ENCODE measurements around the gene GPC6.

DNA sequence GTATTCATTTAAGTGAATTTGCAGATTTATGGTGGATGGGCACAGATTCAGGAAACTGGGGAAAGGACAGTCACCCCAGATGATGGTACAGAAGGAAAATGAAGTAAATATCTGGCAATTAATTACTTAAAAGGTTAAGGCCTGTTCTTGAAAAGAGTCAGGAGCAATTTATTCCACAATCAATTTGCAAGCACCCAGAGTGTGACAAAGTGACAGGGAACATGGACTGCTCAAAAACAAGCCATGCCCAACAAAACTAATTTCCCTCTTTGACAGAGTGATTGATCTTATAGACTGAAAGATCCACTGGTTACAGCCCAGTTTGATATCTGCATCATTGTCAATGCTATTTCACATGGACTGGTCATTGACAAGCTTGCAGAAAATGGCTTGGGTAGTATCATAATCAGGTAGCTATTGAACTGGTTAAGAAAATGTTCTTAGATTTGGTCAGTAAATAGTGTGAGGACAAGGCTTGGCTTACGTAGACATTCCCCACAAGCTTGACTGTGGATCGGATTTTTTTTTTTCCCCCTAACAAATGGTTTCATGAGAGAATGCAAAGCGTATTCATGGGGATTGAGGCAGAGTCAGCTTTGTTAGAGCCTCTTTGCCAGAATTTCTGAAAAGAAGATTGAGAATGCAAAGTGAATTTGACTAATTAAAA, 584.6 kb downstream of the GPC6 start:
- TF ChIP-seq, protein P1, sequence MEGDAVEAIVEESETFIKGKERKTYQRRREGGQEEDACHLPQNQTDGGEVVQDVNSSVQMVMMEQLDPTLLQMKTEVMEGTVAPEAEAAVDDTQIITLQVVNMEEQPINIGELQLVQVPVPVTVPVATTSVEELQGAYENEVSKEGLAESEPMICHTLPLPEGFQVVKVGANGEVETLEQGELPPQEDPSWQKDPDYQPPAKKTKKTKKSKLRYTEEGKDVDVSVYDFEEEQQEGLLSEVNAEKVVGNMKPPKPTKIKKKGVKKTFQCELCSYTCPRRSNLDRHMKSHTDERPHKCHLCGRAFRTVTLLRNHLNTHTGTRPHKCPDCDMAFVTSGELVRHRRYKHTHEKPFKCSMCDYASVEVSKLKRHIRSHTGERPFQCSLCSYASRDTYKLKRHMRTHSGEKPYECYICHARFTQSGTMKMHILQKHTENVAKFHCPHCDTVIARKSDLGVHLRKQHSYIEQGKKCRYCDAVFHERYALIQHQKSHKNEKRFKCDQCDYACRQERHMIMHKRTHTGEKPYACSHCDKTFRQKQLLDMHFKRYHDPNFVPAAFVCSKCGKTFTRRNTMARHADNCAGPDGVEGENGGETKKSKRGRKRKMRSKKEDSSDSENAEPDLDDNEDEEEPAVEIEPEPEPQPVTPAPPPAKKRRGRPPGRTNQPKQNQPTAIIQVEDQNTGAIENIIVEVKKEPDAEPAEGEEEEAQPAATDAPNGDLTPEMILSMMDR (IDR thresholded peaks at IDR 0.05), result no peak
- TF ChIP-seq KDM1A (IDR thresholded peaks at IDR 0.05; ENCODE audit: low read depth), result no peak
- TF ChIP-seq CBX8 (IDR thresholded peaks at IDR 0.05), result no peak
- no peak for TF ChIP-seq CHD2 (IDR thresholded peaks at IDR 0.05; ENCODE audit: low read length, partially characterized antibody)
- no peak for TF ChIP-seq MAFK (IDR thresholded peaks at IDR 0.05; ENCODE audit: partially characterized antibody)
- TF ChIP-seq JUNB (IDR thresholded peaks at IDR 0.05), result no peak
- no peak for TF ChIP-seq POLR2A (IDR thresholded peaks at IDR 0.05; ENCODE audit: low read length)
- TF ChIP-seq SMC3 (IDR thresholded peaks at IDR 0.05), result no peak
- TF ChIP-seq, protein P2, sequence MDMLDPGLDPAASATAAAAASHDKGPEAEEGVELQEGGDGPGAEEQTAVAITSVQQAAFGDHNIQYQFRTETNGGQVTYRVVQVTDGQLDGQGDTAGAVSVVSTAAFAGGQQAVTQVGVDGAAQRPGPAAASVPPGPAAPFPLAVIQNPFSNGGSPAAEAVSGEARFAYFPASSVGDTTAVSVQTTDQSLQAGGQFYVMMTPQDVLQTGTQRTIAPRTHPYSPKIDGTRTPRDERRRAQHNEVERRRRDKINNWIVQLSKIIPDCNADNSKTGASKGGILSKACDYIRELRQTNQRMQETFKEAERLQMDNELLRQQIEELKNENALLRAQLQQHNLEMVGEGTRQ (IDR thresholded peaks at IDR 0.05), result no peak
- TF ChIP-seq EP300 (IDR thresholded peaks at IDR 0.05), result no peak
- TF ChIP-seq, protein P3, sequence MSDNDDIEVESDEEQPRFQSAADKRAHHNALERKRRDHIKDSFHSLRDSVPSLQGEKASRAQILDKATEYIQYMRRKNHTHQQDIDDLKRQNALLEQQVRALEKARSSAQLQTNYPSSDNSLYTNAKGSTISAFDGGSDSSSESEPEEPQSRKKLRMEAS (IDR thresholded peaks at IDR 0.05), result no peak
- no peak for TF ChIP-seq RNF2 (IDR thresholded peaks at IDR 0.05; ENCODE audit: borderline replicate concordance, low read depth)
- TF ChIP-seq CEBPB (IDR thresholded peaks at IDR 0.05), result no peak

Data from A549 (cell line).